GM12878 (cell line): ENCODE data around the gene TBC1D5. TPM values are rescaled to one million over a fixed set of nuclear protein-coding genes. Genes with fewer than 3 reads are reported as not detected.

Source experiments
- BACH1 ChIP-seq: fragments of 450-650 bp; IDR thresholded peaks from 2 replicates; pipeline ENCODE4 v1.6.1; 2017; ENCODE audit warnings: mild to moderate bottlenecking, borderline replicate concordance
- BCLAF1 ChIP-seq: fragments of 450-650 bp; IDR thresholded peaks from 2 replicates; pipeline ENCODE4 v1.6.1; 2017; ENCODE audit warnings: antibody characterized with exemption, mild to moderate bottlenecking, moderate library complexity
- HDAC6 ChIP-seq: fragments of 200-600 bp; sonication (generic); IDR thresholded peaks from one replicate; pipeline ENCODE4 v1.8.0; 2017; ENCODE audit warnings: antibody characterized with exemption; ENCODE audit not compliant: unreplicated experiment
- HDGF ChIP-seq: fragments of 450-650 bp; IDR thresholded peaks from 2 replicates; pipeline ENCODE4 v1.6.1; 2016; ENCODE audit warnings: antibody characterized with exemption
- IRF4 ChIP-seq: IDR thresholded peaks from 2 replicates; pipeline ENCODE4 v1.6.1; 2011; ENCODE audit warnings: low read depth, low read length
- JUND ChIP-seq: IDR thresholded peaks from 2 replicates; pipeline ENCODE4 v1.6.1; 2012; ENCODE audit warnings: low read depth, mild to moderate bottlenecking, low read length, improper control_type of control experiment, moderate library complexity
- MEF2B ChIP-seq: fragments of 450-650 bp; IDR thresholded peaks from 2 replicates; pipeline ENCODE4 v1.6.1; 2018; ENCODE audit warnings: mild to moderate bottlenecking, moderate library complexity; ENCODE audit not compliant: partially characterized antibody, poor library complexity, severe bottlenecking
- MYB ChIP-seq: fragments of 150-350 bp; IDR thresholded peaks from 2 replicates; pipeline ENCODE4 v1.6.1; 2014; ENCODE audit warnings: mild to moderate bottlenecking, low read depth, low read length, borderline replicate concordance
- MYC ChIP-seq: IDR thresholded peaks from 2 replicates; pipeline ENCODE4 v1.6.1; 2011; ENCODE audit warnings: mild to moderate bottlenecking, low read length, moderate library complexity, inconsistent platforms; ENCODE audit not compliant: insufficient read depth, insufficient replicate concordance, insufficient read length, severe bottlenecking
- PAX8 ChIP-seq: fragments of 450-650 bp; IDR thresholded peaks from 2 replicates; pipeline ENCODE4 v1.6.1; 2017; ENCODE audit warnings: mild to moderate bottlenecking, moderate library complexity
- PBX3 ChIP-seq: IDR thresholded peaks from 2 replicates; pipeline ENCODE4 v1.6.1; 2011; ENCODE audit warnings: mild to moderate bottlenecking, low read depth, low read length, moderate library complexity; ENCODE audit not compliant: insufficient replicate concordance
- PML ChIP-seq: IDR thresholded peaks from 2 replicates; pipeline ENCODE4 v1.6.1; 2012; ENCODE audit warnings: low read length, inconsistent platforms
- POLR2AphosphoS2 ChIP-seq: IDR thresholded peaks from 2 replicates; pipeline ENCODE4 v1.6.1; 2011; ENCODE audit warnings: low read depth, mild to moderate bottlenecking, low read length, improper control_type of control experiment, moderate library complexity
- RB1 ChIP-seq: fragments of 450-650 bp; formaldehyde crosslinking; IDR thresholded peaks from 2 replicates; pipeline ENCODE4 v1.6.1; 2017; ENCODE audit warnings: mild to moderate bottlenecking, borderline replicate concordance
- RFX5 ChIP-seq: IDR thresholded peaks from 2 replicates; pipeline ENCODE4 v1.6.1; 2011; ENCODE audit warnings: low read depth, low read length, improper control_type of control experiment
- RUNX3 ChIP-seq: IDR thresholded peaks from 2 replicates; pipeline ENCODE4 v1.6.1; 2012; ENCODE audit warnings: low read length, inconsistent platforms
- SIN3A ChIP-seq: IDR thresholded peaks from 2 replicates; pipeline ENCODE4 v1.6.1; 2012; ENCODE audit warnings: low read depth, low read length, improper control_type of control experiment
- SMARCA5 ChIP-seq: fragments of 450-650 bp; IDR thresholded peaks from 2 replicates; pipeline ENCODE4 v1.6.1; 2017; ENCODE audit warnings: mild to moderate bottlenecking
- SMC3 ChIP-seq: IDR thresholded peaks from 2 replicates; pipeline ENCODE4 v1.6.1; 2011; ENCODE audit warnings: low read length, improper control_type of control experiment, borderline replicate concordance
- ZBTB11 ChIP-seq: fragments of 450-650 bp; formaldehyde crosslinking; IDR thresholded peaks from 2 replicates; pipeline ENCODE4 v1.5.0; 2022; ENCODE audit warnings: mild to moderate bottlenecking, missing genetic modification characterization
- ZBTB4 ChIP-seq: fragments of 450-650 bp; formaldehyde crosslinking; IDR thresholded peaks from 2 replicates; pipeline ENCODE4 v1.4.0; 2022; ENCODE audit warnings: mild to moderate bottlenecking, moderate library complexity
- ZNF217 ChIP-seq: fragments of 450-650 bp; IDR thresholded peaks from 2 replicates; pipeline ENCODE4 v1.6.1; 2017; ENCODE audit warnings: antibody characterized with exemption, mild to moderate bottlenecking
- polyA plus RNA-seq, 11 experiments: library from polyadenylated mRNA; depleted of rRNA in 4 of 11; unstranded in 6 of 11; stranded (reverse) in 5 of 11; fragments of >200 nt; fragmentation: Nextera tagmentation in 4 of 11; fragmentation: Illumina TruSeq in 1 of 11; extraction: Ambion mirVana in 4 of 11; extraction: Trizol in 1 of 11; gene quantifications; 1 replicate in 1 of 11; 2 replicates in 10 of 11; pipeline versions ENCODE4 v1.2.1 to v1.2.3, GENCODE V29; 2011 to 2016; ENCODE audit warnings: inconsistent platforms in 2 of 11, missing spikeins in 2 of 11, low read depth in 1 of 11
- total RNA-seq, 4 experiments: library from RNA; depleted of rRNA in 3 of 4; stranded (reverse); fragments of >200 nt in 3 of 4; fragmentation: Illumina TruSeq in 1 of 4; extraction: Trizol in 1 of 4; gene quantifications; 2 replicates each; pipeline versions ENCODE4 v1.2.1 to v1.2.3, GENCODE V29; 2013 to 2021

Gene TBC1D5
- total and polyA plus RNA-seq, 10 of the 15 experiments (the other 5 are each of a cell fraction or from before 2014, with no cell fraction given), result 5.5 to 61.0 (median 43.8) TPM

- TF ChIP-seq MEF2B (no peak), RB1 (no peak), HDGF (no peak), ZBTB11 (CRISPR knock-in tag) (no peak), ZNF217 (peak; percentile 63; the same call in 1 of the 2 replicates), PML (no peak), SIN3A (no peak), PBX3 (no peak), BACH1 (no peak), HDAC6 (no peak), JUND (no peak), RUNX3 (peak; percentile 73), IRF4 (no peak), POLR2AphosphoS2 (no peak), SMARCA5 (no peak), BCLAF1 (no peak), ZBTB4 (CRISPR knock-in tag) (no peak), MYB (no peak), PAX8 (no peak), SMC3 (no peak), MYC (no peak), RFX5 (no peak)
Measured at GRCh38 chr3:17655743-17656142, 86.7 kb downstream of the TBC1D5 start (continued).
